NCI-H460 (cell line): ENCODE measurements around the gene LEP. TPM values are rescaled to one million over a fixed set of nuclear protein-coding genes. Genes with fewer than 3 reads are reported as not detected.

Experiments
- DNase-seq: peaks from one replicate; pipeline ENCODE4 v3.0.0-alpha.2; 2016; ENCODE audit warnings: low read depth; ENCODE audit errors: extremely low read depth
- polyA plus RNA-seq: library from polyadenylated mRNA; depleted of rRNA; stranded (reverse); fragments of >200 nt; gene quantifications from 2 replicates; pipeline ENCODE4 v1.2.3, GENCODE V29; 2014; cell fraction: nucleus; rRNA removed
- total RNA-seq: library from RNA; depleted of rRNA; stranded (reverse); fragments of >200 nt; shearing (Covaris generic); gene quantifications from 2 replicates; pipeline ENCODE4 v1.2.3, GENCODE V29; 2014; rRNA removed

The LEP gene
- not detected in 2 replicates for total RNA-seq
- polyA plus RNA-seq, result not detected in 2 replicates

GRCh38 chr7:128240696-128241386 is at the start of gene LEP:
Gene LEP (plus strand): TSS chr7:128241278. CDS start chr7:128252019, 10,741 bp downstream.
- no peak for DNase-seq

DNA sequence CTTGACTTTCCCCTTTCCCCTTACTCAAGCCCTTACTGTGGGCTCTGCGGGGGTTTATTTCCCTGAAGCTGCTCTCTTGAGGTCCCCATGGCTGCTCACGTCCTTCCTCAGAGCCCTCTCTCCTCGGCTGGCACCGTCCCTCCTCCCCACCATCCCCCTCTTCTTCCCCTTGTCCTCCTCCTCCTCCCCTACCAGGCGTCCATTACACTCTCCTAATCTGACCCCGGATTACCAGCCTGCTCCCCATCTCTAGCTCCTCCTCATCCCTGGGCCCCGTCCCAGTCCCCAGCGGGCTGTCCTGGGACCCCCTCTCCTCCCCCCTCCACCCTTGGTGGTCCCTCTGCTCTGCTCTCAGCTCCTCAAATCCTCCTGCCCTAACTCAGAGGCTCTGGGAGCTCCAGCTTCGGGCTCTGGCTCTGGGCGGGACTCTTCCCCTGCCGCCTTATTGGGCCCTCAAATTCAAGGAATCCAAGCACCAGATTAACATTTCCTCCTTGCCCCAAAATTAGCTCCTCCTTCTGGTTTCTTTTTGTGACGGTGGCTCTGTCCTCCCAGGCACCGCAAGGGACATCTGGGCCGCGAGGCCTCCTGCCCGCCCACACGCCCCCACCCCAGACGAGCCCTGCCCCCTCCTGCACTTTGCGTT is 48.5 kb upstream of the LEP start:
- no peak for DNase-seq

DNA sequence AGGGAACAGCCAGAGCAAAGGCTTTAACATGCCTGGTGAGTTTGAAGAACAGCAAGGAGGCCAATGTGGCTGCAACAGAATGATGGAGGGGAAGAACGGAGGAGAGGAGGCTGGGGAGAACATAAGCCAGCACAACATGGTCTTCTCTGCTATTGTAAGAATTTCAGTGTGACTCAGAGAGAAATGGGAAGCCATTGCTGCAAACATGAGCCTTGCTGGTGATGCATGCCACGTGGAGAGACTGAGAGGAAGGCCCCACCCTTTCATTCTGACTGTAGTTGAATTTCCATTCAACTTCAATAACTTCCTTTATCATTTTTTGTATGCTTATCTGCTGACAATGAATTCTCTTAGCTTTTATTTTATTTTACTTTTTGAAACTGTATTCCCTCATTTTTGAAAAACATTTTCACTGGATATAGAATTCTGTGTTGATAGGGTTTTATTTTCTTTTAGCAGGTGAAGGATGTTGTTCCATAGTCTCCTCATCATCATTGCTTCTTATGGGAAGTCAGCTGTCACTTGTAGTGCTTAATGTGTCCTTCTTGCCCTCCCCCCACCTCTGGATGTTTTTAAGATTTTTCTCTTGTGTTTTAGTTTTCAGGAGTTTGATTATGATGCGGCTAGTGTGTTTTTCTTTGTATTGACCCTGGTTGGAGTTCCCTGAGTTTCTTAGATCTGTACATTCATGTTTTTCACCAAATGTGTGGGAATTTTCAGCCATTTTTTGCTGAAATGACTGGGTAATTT is 46.4 kb upstream of the LEP start:
- DNase-seq, result no peak

- no peak for DNase-seq
Measured at GRCh38 chr7:128197589-128197988, 43.5 kb upstream of the LEP start.

DNA sequence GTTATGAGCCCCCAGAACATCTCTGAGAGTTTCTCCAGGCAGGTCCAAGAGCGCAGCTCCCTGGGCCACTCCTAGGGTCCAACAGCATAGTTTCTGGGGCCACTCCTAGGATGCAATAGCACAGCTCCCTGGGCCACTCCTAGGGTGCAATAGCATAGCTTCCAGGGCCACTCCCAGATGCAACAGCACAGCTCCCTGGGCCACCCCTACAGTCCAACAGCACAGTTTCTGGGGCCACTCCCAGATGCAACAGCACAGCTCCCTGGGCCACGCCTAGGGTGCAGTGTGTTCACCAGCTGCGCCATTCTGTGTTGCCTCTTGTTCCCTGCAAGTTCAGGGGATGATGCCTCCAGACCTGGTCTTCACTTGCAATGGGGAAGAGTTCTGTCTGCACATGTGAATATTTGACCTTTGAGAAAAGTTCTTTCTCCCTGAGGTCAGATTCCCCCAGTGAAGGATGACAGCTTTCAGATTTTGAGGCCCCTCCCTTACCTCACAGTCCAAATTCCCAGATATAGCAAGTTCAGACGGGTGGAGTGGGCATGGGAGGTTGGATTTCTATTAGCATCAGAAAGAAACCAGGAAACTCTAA is 43.0 kb upstream of the LEP start:
- no peak for DNase-seq

GRCh38 chr7:128200376-128200775 is 40.7 kb upstream of the LEP start:
- DNase-seq, result no peak

GRCh38 chr7:128201067-128201689 is 39.9 kb upstream of the LEP start:
- DNase-seq, result no peak

GRCh38 chr7:128201690-128202085 is 39.4 kb upstream of the LEP start:
- DNase-seq, result no peak

DNA sequence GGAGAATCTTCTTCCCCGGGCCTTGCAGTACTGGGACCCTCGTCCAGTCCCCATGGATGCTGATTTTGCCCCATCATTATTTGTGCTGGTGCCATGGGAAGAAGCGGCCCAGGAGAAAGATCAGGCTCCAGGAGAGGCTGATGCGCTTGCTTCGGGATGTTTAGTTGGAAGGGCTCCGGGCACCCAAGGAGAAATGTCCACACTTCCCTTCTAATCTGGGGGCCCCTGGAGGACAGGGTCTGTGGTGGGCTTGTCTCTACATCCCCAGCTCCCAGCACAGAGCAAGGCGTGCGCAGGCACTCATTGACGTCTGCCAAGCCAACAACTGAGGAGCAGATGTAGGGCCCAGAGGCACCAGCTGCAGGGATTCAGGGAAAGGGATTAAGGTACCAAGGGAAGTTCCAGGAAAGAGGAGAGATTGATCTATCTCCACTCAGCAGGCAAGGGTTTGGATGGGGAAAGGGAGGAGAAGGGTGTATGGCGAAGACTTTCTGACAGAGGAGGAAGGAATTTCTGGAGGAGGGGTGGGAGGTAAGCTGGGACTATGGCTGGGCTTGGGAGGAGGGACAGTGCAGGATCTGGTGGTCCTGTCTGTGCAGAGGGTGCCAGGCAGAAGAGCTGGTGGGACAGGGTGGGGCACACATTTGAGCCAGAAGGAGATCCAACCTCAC is 38.7 kb upstream of the LEP start:
- DNase-seq, result no peak

GRCh38 chr7:128203047-128203491 is 38.0 kb upstream of the LEP start:
- DNase-seq, result no peak

DNA sequence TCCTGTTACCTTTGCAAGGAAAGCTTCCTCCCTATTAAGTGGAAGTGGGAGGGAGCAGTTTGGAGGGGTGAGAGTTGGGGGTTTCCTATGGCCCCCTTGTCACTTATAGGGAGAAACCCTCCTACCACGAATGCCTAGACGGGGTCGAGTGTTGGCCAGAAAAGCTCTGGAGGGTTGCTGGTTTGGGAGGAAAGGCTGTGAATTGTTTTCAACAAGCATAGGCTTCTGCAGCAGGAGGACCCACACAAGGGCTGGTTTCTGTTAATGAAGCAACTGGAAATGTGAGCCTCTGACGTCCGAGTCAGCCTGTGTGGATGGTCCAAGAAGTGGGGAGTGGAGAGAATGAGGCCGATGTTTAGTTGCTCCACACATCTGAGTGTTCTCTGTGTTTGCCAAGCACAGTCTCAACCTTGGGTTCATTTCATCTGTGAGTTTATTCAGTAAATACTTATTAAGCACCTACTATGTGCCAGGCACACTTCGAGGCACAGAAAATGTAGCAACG is 37.3 kb upstream of the LEP start:
- no peak for DNase-seq

DNA sequence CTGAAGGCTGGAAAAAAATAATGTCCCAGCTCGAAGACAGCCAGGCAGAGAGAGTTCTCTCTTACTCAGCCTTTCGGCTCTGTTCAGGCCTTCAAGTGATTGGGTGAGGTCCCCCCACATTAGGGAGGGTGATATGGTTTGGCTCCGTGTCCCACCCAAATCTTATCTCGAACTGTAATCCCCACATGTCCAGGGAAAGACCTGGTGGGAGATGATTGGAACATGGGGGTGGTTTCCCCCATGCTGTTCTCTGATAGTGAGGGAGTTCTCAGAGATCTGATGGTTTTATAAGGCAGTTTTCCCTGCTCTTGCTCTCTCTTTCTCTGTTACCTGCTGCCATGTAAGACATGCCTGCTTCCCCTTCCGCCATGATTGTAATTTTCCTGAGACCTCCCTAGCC is 36.6 kb upstream of the LEP start:
- no peak for DNase-seq

DNA sequence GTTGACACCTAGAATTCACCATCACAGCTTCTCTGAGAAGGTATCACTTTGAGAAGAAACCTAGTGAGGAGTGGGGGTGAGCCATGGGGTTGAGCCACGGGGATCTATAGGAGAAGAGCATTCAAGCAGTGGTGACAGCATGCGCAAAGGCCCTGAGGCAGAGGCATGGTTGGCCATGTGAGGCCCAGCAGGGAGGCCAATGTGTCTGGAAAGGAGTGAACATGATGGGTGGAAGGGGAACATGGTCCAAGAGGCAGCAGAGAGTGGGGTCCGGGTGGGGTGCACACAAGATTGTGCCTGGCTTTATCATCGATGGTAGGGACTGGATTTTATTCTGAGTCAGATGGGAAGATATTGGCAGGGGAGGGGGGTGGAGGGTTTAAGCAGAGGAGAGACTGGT is 36.0 kb upstream of the LEP start:
- DNase-seq, result no peak

- no peak for DNase-seq
Measured at GRCh38 chr7:128206017-128206746, 34.9 kb upstream of the LEP start.

- DNase-seq, result no peak
Measured at GRCh38 chr7:128206747-128207500, 34.2 kb upstream of the LEP start.

GRCh38 chr7:128207609-128208008 is 33.5 kb upstream of the LEP start:
- DNase-seq, result no peak

DNA sequence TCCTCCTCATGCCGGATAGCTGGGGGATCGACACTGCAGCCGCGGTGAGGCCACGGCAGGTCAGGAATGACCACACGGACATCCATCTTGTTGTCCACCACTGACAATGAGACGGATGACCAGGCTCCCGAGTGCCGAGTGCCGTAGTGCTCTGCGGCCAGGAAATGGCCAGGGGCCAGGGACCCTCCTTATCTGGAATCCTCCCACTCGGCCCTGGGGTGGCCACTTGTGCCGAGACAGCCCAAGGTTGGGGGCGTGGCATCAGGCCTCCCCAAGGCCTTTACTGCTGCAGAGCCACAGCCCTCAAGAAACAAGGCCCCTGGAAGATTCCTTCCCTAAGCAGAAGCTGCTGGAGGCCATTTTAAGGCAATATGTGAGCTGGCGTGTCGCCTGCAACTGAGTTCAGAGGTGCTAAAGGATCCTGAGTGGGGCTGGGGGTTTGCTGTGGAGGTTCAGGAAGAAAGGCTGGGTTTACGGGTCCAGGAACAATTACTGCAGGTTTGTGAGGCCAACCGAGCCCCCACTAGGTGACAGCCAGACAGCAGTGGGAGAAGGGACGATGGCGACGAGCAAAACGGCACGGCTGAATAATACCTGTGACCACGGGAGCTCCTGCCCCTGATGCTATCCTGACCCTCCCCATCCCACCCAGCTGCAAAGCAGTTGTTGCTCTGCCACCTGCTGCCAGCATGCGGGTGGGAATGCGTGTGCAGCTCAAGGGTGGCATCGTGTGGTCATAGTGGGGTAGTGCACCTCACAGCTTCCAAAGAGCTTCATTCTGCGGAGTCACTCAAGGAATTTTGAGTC is 31.6 kb upstream of the LEP start:
- DNase-seq, result peak; percentile 85

DNA sequence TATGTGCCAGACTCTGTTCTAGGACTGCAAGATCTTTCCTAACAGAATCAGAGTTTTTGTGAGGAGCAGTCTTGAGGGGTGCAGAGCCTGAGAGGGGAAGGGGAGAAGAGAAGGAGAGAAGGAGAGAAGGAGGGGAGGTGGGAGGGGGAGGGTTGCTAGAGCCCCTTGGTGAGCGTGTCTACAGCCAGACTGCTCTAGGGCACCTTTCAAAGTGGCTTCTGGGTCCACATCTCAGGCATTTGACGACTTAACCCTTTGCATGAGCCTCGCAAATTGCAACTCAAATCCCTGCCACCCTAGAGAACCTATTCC is 31.1 kb upstream of the LEP start:
- no peak for DNase-seq
